Measurements from ENCODE around the gene ABI1.

- TF ChIP-seq CTCF (IDR thresholded peaks at IDR 0.05), result no peak
- no peak for TF ChIP-seq POLR2A (IDR thresholded peaks at IDR 0.05)
Measured at GRCh38 chr10:26798298-26798697, 62.5 kb downstream of the ABI1 start.
